ENCODE results near the gene STPG2.
"Not testable (repeated sequence)": the region's sequence is repeated elsewhere in the genome, so short reads cannot be mapped to it uniquely, and the experiment has no call there.

The STPG2 gene

GRCh38 chr4:97605932-97606331 is 537.3 kb downstream of the STPG2 start:
- no peak for DNase-seq

- no peak for DNase-seq
Observed at GRCh38 chr4:97593248-97593647, 550.0 kb downstream of the STPG2 start.

- DNase-seq, result no peak
Observed at GRCh38 chr4:97590266-97590665, 553.0 kb downstream of the STPG2 start.

GRCh38 chr4:97589481-97590196 is 553.6 kb downstream of the STPG2 start:
- DNase-seq, result no peak

GRCh38 chr4:97587912-97588311 is 555.4 kb downstream of the STPG2 start:
- DNase-seq, result no peak

GRCh38 chr4:97585274-97585673 is 558.0 kb downstream of the STPG2 start:
- no peak for DNase-seq

GRCh38 chr4:97582890-97583289 is 560.4 kb downstream of the STPG2 start:
- no peak for DNase-seq

- DNase-seq, result no peak
Observed at GRCh38 chr4:97577004-97577403, 566.3 kb downstream of the STPG2 start.

- no peak for DNase-seq
Observed at GRCh38 chr4:97560009-97560408, 583.3 kb downstream of the STPG2 start.

- DNase-seq, result no peak
Observed at GRCh38 chr4:97558204-97558778, 585.0 kb downstream of the STPG2 start.

- DNase-seq, result not testable (repeated sequence)
Observed at GRCh38 chr4:97550637-97551036, 592.6 kb downstream of the STPG2 start.

GRCh38 chr4:97548943-97549583 is 594.2 kb downstream of the STPG2 start:
- DNase-seq, result no peak

- DNase-seq, result no peak
Observed at GRCh38 chr4:97548186-97548585, 595.1 kb downstream of the STPG2 start.

- no peak for DNase-seq
Observed at GRCh38 chr4:97531351-97531750, 611.9 kb downstream of the STPG2 start.

GRCh38 chr4:97530676-97531075 is 612.6 kb downstream of the STPG2 start:
- no peak for DNase-seq

- no peak for DNase-seq
Observed at GRCh38 chr4:97525236-97525635, 618.0 kb downstream of the STPG2 start.

- no peak for DNase-seq
Observed at GRCh38 chr4:97517939-97518338, 625.3 kb downstream of the STPG2 start.

- no peak for DNase-seq
Observed at GRCh38 chr4:97513917-97514316, 629.4 kb downstream of the STPG2 start.

All from activated effector memory CD4-positive, alpha-beta T cell treated with Interleukin-2 at 50 U/mL for 16 hours (primary cell).